HCT116 (cell line): ENCODE results near the gene NAA80.

Experiments used
- JUND ChIP-seq: IDR thresholded peaks from 2 replicates; pipeline ENCODE4 v1.6.1; 2012
- YY1 ChIP-seq: IDR thresholded peaks from 2 replicates; pipeline ENCODE4 v1.6.1; 2011; ENCODE audit warnings: low read length, low read depth, moderate library complexity, mild to moderate bottlenecking; ENCODE audit not compliant: insufficient replicate concordance; ENCODE audit errors: extremely low read depth
- TF ChIP-seq, protein P1 (sequence below), 3 experiments: fragments of 200-600 bp in 1 of 3; sonication (generic) in 1 of 3; IDR thresholded peaks in 2 of 3; conservative IDR thresholded peaks in 1 of 3; 2 replicates each; pipeline ENCODE4 v1.5.1; 2012 to 2017; ENCODE audit warnings: low read depth in 2 of 3, low read length in 2 of 3, antibody characterized with exemption in 1 of 3, borderline replicate concordance in 1 of 3, control low read depth in 1 of 3, mild to moderate bottlenecking in 1 of 3, mixed read lengths in 1 of 3, mixed run types in 1 of 3, moderate library complexity in 1 of 3; ENCODE audit not compliant: insufficient read depth in 1 of 3

DNA sequence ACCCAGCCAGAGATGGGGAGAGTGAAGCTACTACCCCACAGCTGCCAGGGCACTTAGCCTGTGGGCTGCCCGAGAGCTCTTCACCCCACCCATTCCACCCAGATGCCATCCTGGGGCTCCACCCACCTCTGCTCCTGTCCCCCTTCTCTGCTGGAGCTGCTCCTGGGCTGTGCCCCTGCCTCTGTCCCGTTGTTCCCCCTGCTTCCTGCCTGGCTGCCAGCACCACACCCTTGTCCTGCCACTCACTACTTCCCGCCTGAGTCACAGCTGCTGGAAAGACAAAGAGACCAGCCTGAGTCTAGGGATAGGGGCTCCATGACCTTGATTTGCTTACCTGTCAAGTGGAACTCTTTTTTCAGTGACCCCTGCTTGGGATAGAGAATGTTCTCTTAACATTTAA lies 50.8 kb downstream of the NAA80 start:
- TF ChIP-seq JUND (no peak), YY1 (no peak)
- TF ChIP-seq, protein P1, sequence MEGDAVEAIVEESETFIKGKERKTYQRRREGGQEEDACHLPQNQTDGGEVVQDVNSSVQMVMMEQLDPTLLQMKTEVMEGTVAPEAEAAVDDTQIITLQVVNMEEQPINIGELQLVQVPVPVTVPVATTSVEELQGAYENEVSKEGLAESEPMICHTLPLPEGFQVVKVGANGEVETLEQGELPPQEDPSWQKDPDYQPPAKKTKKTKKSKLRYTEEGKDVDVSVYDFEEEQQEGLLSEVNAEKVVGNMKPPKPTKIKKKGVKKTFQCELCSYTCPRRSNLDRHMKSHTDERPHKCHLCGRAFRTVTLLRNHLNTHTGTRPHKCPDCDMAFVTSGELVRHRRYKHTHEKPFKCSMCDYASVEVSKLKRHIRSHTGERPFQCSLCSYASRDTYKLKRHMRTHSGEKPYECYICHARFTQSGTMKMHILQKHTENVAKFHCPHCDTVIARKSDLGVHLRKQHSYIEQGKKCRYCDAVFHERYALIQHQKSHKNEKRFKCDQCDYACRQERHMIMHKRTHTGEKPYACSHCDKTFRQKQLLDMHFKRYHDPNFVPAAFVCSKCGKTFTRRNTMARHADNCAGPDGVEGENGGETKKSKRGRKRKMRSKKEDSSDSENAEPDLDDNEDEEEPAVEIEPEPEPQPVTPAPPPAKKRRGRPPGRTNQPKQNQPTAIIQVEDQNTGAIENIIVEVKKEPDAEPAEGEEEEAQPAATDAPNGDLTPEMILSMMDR (IDR thresholded peaks at IDR 0.05 in 2 of 3, conservative IDR thresholded peaks at IDR 0.05 in 1 of 3; ENCODE audit: borderline replicate concordance in 1 of 3, insufficient read depth in 1 of 3, low read depth in 2 of 3, low read length in 2 of 3): no peak
